GM19463 (cell line): ENCODE data around the gene PTPRF.

Source experiments
- ATAC-seq: cut with Tn5 transposase; IDR thresholded peaks from one replicate; pipeline ENCODE4 v1.9.1; 2021; ENCODE audit warnings: mild to moderate bottlenecking, moderate library complexity; ENCODE audit not compliant: unreplicated experiment

Gene PTPRF

DNA sequence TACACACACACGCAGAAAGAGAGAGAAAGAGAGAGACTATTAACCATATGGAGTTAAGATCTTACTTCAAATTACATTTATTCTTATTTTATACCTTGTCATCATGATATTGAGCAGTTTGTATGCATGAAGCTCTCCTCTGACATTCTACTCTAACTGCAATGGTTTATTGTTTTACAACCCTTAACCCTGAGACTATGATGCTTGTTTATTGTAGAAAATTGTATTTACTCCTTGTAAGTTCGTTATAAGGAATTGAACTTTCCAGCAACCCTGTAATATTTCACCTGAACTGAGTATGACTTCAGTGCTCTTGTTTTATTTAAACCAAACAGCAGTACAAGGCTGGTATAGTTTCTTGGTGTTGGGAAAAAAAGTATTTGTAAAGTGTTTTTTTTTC, 18.6 kb upstream of the PTPRF start:
- ATAC-seq: no peak

DNA sequence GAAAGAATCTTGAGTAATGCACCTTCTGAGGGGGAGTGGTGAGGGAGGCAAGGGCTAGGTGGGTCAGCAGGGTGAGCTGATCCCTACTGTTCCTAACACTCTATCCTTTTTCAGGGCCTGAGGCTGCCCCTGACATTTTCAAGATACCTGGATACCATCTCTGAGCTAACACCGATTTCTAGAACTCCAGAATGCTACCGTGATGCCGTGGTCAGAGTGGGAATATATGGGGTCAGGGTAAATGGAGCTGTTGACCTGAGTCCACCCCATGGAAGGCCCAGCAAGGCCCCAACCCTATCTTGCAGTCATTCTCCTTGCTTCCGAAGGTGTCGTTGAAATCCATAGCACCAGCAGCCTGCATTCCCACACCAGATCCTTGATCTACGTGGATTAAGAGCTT, 18.0 kb upstream of the PTPRF start:
- ATAC-seq: no peak

DNA sequence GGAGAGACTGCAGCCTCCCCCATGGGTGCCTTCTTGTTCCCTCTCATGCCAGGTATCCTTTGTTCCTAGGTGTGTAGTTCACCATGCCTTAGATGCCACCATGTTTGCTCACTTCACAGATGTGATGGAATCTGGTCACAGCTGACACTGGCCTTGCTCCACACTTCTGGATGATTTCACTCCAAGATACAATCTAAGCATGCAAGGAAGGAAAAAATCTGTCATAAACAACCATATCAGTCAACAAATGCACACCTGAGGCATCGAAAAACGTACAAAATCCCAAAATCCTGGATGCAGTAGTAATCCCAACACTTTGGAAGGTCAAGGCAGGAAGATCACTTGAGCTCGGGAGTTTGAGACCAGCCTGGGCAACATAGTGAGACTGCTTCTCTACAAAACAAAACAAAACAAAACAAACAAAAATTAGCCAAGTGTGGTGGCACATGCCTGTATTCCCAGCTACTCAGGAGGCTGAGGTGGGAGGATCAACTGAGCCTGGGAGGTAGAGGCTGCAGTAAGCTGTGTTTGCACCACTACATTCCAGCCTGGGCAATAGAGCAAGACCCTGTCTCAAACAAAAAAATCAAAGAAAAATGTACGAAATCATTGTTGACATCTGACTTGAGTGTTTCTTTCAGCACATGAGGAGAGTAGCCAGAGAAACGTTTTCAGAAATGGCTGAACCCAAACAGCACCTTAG, 17.1 kb upstream of the PTPRF start:
- no peak for ATAC-seq

DNA sequence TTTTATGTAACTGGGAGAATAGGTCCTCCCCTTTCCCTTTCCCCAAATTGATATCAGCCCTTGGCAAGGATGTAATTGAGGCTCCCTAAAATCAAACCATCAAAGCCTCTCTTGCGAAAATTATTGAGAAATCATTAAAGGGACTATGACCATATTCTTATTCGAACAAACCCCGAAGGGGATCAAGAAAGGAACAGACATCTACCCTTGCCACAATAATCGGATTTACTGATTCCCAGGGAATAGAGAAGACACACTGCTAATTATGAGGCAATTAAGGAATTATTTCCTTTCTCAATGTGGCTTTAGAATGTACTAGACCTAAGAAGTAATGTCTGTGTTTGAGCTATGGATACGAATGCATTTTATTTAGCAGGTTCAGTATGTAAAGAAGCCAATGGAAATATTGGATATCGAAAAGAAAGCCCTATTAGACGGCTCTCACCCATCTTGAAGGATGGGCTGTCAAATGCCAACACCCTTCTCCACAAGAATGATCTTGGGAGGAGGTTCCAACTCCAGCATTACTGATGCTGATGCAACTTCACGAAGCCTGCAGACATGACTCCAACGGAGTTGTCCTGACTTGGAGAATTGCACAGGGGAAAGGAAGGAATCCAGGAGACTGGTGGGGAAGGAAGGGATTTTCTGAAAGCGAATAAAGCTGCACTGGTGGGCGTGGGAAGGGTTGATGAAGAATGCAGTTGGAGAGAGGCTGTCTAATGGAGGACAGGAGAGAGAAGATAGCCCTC, 11.6 kb upstream of the PTPRF start:
- no peak for ATAC-seq

DNA sequence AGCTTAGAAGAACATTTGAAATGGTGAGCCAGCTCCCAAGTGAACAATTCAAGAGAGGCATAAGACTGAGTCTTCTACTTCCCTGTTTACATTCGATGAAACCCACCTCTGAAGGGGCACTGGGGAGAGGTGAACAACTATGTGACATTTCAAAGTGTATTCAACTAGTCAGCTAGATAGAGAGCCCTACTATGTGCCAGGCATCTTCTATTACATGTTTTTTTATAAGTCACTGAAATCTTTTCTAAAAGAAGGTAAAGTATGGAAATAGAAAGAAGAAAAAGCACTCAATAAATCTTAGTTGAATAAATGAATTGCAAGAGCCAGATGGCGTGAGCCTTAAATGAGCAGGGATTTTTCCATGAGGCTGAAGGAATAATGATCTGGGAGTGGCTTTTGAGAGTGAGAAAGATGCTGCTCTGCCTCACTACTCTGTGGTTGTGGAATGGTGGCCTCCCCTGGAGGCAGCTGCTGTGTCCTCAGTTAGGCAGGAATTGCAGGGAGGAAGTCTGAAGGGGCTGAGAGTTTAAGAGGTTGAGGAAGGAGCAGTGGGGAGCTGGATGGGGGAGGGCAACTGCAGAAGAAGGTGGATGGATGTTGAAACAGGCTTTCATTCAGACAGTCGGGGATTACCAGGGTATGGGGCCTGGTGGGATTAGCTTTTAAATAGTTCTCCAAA, 10.4 kb upstream of the PTPRF start:
- ATAC-seq: no peak

DNA sequence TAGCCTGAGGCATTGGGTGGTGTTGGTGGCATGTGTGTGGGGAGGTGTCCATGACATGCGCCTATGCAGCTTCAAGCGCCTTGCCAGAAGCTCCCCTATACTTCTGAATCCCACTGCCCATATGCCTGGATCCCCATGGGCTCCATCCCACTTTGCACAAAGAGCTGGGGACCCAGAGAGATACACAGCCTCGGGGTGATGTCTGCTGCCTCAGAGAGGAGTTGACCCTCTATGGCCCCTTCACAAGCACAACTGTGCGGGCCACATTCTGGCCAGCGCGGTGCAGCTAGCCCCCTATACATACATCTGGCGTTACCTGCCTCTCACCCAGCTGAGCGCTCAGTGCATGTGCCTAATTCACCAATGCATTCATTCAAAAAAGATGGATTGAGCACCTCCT, 9.6 kb upstream of the PTPRF start:
- no peak for ATAC-seq

DNA sequence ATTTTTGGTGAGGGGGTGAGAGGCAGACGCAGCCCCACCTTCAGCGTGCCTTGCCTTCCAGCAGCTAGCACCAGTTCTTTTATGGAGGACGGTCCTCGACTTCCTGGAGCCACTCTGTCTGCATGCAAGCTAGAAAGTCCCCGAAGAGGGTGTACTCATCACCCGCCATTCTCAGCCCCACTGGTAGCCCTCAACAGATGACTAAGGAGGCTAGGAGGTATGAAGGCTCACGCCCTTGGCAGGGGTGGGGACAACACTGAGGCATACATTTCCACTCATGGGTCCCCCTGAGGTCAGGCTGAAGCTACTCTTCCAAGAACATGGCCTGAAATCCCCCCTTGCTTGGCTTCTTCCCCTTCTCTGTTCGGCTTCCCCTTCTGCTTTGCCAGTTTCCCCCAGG, 8.9 kb upstream of the PTPRF start:
- no peak for ATAC-seq

DNA sequence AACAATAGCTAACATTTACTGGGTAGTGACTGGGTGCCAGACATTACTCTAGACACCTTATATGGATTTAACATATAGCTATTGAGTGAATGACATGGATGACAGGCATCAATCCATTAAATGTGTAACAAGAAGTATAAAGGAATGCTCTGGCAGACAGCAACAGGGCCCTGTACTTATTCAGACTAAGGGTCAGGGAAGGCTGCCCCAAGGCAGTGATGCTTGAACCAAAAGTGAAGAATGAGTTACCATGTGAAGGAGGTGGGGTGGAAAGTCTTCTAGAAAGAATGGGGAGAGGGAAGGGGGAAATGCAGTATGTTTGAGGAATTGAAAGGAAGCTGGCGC, 8.3 kb upstream of the PTPRF start:
- ATAC-seq: no peak

DNA sequence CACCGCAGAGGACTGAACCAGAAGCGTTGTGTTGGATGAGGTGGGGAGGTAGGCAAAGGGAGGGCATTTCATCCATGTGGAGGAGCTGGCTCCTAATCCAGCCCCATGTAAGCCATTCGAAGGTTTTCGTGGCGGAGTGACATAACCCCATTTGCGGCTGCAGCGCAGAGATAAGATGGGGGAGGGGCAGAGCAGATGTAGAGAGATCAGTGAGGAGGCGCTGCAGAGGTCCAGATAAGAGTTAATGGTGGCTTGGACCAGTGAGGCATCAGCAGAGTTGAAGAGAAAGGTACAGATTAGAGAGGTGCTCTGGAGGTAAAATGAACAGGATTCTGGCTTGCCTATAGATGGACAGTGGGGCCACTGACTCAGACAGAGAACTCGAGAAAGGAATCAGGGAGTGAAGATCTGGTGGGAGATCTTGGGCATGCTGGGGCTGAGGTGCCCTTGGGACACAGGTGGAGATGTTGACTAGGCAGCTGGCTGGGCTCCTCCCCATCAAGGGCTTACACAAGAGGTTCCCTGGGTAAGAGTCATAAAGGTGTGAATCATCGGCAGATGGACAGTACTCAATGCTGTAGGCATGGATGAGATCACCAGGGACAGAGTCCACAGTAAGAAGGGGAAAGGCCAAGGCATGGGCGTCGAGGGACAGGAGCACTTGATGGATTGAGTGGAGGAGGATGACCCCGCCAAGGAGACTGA, 7.8 kb upstream of the PTPRF start:
- no peak for ATAC-seq

DNA sequence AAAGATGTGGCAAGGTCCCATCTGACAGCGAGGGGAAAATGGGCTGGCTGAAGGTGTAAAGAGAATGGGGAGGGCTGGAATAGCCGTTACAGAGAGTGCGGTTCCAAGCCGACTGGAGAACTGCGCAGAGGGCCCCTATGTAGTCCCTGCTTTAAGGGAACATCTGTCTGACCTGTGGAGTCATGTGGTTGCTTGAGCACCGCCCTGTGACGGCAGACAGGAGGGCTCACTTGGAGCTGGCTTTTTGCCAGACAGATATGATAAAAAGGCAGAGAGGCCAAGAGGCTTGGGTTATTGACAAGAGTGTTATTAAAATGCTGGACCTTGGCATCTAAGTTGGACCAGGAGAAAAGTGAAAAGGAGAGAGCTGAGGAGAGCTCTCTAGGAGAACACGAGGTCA, 5.9 kb upstream of the PTPRF start:
- no peak for ATAC-seq

DNA sequence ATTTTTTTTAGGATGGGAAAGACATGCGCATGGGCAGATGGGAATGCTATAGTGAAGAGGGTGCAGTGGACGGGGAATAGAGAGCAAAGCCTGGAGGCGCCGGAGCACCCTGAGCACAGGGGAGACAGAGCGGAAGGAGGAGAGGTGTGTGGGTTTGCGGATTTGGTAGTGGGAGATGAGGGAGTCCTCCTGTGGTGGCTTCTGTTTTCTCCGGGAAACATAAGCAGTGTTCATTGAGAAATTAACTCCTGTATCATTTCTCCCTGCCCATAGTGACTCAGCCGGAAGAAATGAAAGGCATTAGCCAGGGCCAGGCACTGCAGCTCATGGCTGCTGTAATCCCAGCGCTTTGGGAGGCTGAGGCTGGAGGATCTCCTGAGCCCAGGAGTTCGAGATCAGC, 4.7 kb upstream of the PTPRF start:
- ATAC-seq: no peak

DNA sequence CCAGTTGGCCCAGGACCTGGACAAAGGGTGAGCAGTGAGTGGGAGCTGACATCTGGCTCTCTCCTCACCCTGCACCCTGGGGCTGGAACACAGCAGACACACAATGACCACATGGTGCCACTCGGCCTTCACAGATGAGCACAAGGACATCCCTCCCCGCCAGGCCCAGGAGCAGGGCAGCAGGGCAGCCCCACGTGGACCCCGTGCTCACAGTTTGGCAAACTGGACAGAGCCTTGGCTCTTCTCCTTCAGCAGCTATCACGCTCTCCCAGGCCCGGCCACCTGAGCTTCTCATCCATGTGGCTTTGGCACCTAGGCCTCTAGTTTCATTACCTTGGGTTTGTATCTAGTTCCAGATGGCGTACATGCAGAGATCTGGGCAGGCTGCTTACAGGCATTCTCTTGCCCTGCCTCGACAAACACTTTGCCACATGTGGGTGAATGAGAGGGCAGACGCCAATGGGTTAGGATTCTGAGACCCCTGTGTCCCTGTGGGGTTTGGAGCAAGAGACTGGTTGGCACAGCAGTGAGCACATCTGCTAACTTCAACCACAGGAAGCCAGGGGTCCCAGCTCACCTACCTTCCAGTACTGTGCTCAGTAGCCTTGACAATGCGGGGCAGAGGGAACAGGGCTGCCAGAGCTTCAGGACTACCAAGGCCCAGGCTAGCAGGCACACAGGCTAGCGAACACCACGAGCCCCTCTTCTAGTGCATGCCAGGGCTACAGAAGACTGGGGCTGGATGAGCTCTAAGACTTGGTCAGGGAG, 3.4 kb upstream of the PTPRF start:
- no peak for ATAC-seq

DNA sequence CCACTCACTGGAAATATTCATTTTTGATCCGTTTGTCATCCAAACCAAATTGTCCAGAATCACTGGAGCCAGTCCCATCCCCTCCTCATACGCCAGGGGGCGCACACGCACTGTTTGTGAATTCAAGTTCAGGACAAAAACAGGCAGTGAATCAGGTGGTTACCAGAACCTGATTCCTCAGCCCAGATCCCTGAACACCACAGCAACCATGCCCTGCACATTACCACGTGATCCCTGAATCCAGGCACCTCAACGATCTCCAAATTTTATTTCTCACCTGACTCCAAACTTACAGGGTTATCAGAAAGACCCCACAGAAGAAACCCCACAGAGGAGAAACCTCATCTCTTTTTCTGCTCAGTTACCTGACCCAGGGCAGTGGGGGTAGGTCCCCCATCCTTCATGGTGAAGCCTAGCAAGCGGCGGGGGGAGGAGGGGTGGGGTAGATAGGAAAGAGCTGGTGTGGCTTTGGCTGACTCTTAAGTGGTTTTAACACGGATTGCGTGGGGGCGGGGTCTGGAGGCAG, 1.4 kb upstream of the PTPRF start:
- ATAC-seq: no peak

DNA sequence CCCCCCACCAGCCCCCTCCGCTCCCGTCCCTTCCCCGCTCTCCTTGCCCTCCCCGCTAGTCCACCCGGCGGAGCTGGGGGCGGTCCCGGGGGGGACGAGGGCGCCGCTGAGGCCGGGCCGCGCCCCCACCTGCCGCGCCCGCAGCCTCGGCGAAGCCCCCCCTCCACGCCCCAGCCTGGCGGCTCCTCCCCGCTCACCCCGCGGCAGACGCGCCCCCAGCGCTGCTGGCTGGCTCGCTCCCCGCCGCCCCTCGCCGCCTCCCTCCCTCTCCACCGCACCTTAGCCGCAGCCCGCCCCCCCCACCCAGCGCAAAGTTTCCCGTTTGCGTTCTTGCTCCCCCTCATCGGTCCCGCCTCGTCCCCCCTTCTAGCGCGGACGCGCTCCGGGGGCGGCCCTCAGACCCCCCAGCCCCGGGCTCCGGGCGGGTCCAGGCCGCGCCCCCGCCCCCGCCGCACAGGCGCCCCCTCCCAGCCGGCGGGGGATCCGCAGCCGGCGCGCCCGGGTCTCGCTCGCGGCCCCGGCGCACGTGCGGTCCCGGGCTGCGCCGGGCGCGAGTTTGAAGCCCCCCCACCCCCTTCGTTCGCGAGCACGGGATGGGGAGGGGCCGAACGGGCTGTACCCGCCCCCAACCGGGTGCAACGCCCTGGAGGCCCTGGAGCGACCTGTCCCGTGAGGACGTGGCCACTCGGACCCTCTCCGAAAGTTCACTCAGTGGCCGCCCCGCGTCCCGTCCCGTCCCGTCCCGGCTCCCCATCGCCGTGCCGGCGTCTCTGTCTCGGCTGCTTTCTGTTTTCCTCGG, 623 bp downstream of the PTPRF start:
- no peak for ATAC-seq

DNA sequence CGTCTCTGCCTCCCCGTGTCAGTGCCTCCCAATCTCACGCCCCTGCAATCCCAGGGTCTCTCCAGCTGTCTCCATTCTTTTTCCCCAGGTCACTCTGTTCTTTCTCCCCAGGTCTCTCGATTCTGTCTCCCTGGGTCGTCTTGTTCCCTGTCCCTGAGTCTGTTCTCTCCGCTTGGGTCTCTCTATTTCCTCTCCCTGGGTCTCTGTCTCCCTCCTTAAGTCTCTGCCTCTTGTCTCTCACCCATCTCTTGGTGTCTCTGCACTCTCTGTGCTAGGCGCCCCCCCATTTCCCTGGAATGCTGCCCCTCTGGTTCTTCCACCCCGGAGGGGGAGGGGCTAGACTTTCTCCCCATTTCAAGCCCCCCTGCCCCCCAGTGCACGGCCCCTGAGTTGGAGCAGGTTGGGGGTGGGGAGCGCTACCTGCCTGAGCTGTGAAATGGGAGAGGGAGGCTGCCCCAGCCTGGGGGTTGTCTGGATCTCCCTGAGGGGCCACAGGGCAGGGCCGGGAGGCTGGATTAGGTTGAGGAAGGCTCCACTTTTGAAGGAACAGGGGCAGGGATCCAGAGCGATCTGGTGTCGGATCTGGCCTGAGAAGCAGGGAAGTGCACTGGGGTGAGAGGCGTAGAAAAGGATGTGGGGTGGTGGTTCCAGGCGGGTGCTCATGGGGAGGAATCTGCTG, 1.4 kb downstream of the PTPRF start:
- ATAC-seq: no peak

DNA sequence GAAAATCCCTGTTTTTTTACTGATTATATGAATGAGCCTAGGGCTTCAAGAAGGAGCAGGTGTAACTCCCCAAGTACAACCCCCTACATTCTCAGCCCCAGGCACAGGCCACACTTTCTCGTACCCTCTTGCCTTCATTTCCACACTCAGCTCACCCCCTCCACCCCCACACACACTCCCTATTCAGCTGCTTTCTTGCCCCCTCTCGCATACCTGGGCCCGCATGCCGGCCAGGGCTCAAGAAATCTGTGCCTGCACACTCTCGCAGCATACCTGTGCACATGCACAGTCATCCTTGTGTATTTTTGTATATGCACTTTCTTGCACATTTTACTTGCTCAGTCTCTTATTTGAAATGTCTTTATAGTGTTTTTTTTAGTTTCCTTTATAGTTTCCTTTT, 2.0 kb downstream of the PTPRF start:
- ATAC-seq: no peak

DNA sequence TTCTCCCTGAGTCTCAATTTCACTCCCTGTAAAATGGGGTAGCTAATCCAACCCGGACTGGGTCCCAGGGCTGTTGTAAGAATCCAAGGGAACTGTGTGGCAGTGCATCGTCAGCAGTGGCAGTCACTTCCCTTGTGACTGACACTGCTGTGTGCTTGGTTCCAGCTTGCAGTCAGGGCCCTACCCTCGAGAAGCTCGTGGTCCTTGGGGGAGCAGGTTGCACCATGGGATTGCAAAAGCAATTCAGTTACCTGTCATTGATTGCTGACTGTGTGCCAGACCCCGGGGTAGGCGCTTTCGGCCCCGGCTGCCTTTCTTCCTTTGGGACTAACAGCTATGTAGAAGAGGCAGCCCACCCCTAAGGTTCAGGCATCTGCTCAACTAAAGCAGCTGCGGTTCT, 2.9 kb downstream of the PTPRF start:
- no peak for ATAC-seq

DNA sequence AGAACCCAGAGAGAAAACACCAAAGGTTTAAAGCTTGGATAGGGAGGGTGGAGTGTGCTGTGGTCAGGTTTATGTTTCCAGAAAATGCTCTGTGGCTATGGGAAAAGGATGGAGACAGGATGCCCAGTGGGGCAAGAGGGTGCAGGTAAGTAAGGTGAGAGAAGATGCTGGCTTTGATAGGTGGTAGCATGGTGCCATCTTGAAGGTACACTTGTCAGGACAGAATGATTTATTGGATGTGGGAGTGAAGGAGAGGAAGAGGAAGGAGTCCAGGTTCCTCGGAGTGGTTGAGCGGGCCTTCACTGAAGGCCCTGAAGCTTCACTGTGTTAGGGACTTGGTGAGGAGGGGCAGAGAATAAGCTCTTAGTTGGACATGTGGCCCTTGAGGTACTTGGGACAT, 3.6 kb downstream of the PTPRF start:
- ATAC-seq: no peak

DNA sequence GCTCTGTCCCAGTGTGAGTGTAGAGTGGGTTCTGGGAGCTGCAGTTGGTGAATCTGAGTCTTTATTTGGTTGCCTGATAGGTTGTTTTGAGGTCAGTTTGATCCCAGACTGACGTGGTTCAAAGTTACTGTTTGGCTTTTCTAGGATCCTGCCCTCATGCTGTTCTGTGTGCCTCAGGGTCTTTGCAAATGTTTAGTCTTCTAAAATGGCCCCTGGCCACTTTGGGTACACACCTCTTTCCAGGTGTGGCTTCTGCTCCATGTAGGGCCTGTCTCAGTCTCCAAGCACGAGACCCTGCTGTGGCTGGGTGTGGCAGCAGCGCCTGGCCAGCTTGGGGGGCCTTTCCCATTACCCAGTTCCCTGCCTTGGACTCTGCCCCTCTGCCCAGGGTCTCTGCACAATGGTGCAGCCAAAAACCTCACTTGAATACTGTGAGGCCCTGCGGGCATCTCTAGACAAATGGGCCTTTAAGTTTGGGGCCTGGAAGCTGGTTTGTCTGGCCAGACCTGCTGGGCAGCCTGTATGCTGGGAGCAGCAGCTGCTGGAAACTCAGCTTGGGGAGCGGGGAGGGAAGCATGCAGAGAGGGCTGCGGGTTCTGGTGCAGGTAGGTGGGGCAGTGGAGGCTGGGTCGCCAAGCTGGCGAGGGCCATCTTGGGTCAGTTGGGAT, 5.6 kb downstream of the PTPRF start:
- ATAC-seq: no peak
